Measurements from ENCODE around the gene RAD1.

Gene RAD1

GRCh38 chr5:34863946-34864345 is 51.4 kb downstream of the RAD1 start:
- DNase-seq (ENCODE audit: low spot score), result no peak

GRCh38 chr5:34859253-34859652 is 56.1 kb downstream of the RAD1 start:
- no peak for DNase-seq (ENCODE audit: low spot score)

GRCh38 chr5:34858790-34859189 is 56.5 kb downstream of the RAD1 start:
- peak; percentile 64 for DNase-seq (ENCODE audit: low spot score)

- no peak for DNase-seq (ENCODE audit: low spot score)
Observed at GRCh38 chr5:34857894-34858293, 57.4 kb downstream of the RAD1 start.

- peak; percentile 28 for DNase-seq (ENCODE audit: low spot score)
Observed at GRCh38 chr5:34857161-34857560, 58.1 kb downstream of the RAD1 start.
